Suppressor macrophage treated with lipopolysaccharide for 1 hour (primary cell): ENCODE results near the gene AKR1C2.
"Not testable (repeated sequence)": the region's sequence is repeated elsewhere in the genome, so short reads cannot be mapped to it uniquely, and the experiment has no call there.

Source experiments
- DNase-seq, 3 donors: peaks; one replicate each; pipeline ENCODE4 v3.0.0-alpha.2; 2020 to 2022

AKR1C2 gene

DNA sequence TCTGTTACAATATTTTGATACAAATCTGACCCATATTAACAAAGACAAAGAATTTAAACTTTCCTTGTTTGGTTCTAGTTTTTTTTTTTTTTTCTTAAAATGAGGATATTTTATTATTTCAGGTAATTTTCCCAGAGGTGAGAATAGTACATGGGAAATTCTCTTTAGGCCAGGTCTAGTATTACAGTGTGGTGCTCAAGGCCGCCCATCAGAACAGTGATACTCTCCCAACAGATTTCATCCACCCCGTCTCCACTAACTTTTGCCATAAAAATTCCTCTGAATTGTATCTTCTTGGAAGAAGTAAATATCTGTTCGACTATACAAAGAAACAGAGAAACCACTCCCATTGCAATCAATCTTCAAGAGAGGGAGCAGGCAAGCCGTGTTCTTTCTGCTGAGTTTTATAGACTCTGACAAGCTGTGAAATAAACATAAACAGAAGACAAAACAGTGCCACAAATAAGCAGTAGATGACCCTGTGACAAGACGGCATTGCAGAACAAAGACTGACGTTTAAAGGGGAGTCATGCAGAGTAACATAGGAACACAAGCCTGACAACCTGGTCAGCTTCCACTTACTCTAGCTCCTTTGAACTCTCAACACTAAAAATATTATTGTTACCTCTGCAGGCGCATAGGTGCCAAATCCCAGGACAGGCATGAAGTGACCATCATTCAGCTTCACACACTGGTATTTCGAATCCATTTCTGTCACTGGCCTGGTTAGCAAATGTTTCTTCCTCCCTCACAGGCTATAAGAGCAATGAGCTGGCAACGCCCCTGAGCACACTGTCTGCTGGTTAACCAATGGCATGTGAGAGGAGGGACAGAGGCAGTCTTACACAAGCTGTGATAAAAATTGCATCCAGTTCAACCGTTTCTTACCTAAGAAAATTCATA is at the start of gene AKR1C2:
TSS of gene AKR1C2 (minus strand) at position 731 of the 903 bp plus-strand sequence. CDS start at position 709, 22 bp downstream.
- not testable (repeated sequence) for DNase-seq

DNA sequence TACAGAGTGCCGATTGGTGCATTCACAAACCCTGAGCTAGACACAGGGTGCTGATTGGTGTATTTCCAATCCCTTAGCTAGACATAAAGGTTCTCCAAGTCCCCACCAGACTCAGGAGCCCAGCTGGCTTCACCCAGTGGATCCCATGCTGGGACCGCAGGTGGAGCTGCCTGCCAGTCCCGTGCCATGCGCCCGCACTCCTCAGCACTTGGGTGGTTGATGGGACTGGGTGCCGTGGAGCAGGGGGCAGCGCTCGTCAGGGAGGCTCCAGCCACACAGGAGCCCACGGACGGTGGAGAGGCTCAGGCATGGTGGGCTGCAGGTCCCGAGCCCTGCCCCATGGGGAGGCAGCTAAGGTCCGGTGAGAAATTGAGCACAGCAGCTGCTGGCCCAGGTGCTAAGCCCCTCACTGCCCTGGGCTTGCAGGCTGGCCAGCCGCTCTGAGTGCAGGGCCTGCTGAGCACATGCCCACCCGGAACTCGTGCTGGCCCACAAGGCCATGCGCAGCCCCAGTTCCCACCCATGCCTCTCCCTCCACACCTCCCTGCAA is 49.4 kb upstream of the AKR1C2 start:
- DNase-seq, result not testable (repeated sequence)

DNA sequence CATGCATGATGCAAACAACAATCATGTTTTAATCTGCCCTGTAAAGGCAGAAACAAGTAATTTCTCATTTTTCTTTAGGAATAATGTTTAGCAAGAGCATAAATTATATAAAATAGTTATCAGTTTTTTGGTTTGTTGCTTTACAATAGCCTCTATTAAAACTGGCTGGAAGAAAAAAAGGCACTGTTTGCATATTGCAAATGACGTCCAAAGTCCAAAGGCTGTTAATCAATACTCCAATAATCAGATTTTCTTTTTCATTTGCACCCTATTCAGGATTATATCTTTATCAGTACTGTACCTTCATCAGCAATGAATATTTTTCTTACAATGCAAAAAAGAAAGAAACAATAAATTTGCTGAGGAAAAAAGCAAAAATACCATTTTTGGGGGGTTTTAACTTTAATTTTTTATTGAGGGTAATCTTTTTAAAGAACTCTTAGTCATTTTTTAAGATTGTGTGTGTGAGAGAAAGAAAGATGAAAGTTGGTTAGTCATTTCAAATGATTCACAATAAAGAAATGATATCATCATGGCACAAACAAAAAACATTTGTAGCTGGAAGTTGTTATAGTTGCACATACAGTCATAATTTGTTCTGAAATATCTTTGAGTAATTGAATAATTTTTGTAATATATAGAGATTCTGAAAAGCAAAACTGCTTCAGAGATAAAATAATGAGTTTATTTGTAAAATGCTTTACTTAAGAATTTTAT is 44.4 kb upstream of the AKR1C2 start:
- peak in 1 of 3 donors; percentile 30 for DNase-seq

DNA sequence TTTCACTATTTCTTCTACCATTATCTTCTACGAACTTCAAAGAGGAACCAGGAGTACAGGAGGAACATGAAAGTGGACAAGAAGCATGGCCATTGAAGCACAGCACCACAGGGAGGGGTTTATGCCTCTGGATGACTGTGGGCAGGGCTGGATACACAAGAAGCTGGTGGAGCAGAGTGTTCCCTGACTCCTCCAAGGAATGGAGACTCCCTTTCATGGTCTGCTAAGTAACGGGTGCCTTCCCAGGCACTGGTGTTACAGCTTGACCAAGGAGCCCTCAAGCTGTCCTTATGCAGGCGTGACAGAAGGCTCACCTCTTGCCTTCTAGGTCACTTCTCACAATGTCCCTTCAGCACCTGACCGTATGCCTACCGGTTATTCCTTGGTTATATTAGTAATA is 43.4 kb upstream of the AKR1C2 start:
- not testable (repeated sequence) for DNase-seq

DNA sequence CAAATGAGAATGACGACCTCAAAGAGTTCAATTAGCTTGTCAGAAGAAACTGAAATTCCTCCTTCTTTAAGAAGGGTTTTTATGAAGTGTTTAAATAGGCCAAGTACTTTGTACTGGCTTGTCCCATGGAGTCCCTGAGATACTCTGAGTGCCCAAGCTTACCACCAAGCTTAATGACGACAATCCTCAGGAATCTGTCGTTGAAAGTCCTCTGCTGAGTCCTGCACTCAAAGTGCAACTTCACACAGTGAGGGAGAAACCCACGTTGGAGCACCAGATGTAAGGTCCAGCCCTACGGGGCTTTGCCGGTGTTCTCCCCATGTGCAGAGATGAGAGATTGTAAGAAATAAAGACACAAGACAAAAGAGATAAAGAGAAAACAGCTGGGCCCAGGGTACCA is 42.8 kb upstream of the AKR1C2 start:
- no peak for DNase-seq

DNA sequence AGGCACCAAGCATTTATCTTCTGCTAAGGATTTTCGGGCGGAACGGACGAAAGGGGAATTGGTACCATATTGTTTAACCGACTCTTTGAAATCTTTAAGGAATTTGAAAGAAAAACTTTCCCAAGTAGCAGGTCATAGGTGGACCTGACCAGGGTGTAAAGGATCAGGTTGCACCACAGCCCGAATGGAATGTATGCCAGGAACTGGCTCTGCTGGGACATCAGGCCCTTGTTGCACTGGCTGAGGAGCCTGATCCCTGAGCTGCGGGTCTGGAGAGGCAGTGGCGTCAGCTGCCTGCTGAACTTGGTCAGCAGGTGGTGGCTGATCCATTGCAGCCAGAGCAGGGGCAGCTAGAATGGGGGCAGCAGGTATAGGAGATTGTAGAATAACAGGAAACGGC is 41.4 kb upstream of the AKR1C2 start:
- DNase-seq, result no peak

DNA sequence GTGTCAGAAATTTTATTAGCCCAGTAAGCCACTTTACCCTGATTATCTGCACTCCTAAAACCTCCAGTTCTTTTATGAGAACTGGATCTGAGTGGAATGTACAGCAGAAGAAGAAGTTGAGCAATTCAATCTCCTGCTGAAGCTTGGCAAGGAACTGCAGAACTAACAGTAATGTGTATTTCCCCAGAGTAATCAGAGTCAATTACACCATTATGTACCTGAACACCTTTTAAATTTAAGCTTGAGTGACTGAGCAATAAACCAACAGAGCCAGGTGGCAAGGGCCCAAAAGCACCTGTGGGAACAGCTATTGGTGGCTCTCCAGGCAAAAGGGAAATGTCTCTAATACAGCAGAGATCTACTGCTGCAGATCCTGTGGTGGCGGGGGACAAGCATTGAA is 40.1 kb upstream of the AKR1C2 start:
- DNase-seq, result no peak

DNA sequence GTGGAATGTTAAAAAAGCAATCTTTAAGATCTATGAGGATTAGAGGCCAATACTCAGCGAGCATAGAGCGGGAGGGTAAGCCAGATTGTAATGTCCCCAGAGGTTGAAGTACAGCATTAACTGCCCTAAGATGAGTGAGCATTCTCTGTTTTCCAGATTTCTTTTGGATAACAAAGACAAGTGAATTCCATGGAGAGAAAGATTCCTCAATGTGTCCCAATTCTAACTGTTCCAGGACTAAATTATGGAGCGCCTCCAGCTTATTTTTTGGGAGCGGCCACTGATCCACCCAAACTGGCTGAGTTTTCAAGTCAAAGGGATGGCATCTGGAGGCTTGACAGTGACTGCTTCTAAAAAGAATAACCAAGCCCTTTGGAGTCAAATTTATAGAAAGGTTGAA is 39.3 kb upstream of the AKR1C2 start:
- DNase-seq, result no peak

DNA sequence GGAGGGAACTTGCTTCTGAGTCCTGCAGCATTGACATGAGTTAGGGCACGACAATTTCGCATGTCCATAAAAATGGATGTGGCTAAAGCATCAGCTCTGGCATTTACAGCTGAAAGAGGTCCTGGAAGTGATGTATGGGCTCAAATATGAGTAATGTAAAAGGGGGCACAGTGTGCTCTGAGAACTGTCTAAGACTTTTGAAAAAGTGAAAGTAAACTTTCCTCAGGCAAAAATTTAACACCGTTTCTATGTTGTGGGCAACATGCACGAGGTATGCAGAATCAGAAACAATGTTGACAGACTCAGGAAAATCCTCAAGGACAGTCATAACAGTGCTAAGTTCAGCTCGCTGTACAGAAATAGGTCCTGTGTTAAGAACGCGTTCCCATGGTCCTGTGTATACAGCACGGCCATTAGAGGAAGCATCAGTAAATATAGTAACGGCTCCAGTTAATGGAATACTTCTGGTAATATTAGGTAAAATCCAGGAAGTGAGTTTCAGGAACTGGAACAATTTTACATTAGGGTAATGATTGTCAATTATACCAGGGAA is 37.9 kb upstream of the AKR1C2 start:
- no peak for DNase-seq

DNA sequence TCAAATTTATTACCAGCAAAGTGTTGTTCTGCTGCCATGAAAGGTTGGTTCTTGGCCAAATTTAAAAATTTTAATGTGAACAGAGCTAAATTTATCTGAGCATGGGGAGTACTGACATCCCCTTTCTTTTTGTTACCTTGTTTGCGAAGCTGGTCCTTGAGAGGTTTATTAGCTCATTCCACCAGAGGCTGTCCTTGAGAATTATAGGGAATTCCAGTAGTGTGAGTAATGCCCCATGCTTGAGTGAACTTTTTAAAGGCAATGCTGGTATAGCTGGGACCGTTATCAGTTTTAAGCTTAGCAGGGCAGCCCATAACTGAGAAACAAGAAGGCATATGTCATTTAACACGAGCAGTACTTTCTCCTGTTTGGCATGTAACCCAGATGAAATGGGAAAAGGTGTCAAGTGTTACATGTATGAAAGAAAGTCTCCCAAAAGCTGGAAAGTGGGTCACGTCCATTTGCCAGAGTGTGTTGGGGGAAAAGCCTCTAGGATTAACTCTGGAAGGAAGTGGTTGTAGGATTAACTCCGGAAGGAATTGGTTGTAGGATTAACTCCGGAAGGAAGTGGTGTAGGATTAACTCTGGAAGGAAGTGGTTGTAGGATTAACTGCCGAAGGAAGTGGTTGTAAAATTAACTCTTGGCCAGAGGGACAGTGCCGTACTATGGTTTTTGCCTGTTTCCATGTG is 37.3 kb upstream of the AKR1C2 start:
- DNase-seq, result peak in 1 of 3 donors; percentile 26

DNA sequence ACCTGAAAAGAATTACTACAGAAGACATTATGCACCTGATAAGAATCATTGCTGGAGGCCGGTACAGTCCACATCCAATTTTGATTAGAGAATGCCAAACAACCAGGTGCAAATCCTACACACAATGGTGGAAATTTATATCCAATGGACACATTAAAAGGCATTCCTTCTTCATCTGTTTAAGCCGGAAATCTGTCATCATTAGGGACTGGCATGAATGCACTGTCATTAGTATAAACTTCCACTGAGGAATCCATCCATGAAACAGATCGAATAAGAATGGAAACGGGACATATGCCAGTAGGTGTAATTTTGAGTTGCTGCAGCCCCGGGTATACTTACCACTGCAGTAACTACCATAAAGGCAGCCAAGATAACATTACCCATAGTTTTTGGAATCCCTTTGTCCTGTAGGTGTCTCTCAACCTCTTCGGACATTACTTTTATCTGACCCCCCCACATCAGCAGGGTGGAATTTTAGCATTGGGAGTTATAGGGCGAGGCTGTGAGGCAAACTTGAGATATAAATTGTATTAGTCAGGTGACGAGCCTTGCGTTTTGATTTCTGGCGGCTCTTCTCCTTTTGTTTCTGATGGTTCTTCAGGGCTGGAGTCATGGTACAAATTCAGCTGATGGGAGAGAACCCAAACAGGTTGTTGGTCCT is 36.5 kb upstream of the AKR1C2 start:
- DNase-seq, result no peak

DNA sequence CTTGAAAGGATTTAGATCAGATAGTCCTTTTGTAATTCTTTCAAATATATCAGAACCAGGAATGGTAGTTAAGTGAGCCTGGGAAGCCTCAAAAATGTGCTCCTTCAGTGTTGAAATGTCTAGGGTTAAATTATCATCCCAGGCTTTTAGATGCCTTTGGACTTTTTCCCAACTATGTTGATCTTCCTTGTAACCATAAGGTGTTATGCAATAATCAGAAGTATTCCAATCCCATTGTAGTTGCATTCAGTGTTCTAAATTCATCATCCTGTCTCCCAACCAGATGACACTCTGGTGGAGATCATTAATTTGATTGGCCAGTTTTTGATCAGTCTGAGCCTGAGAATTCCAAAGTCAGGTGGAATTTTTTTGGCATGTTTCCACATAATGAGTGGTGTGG is 35.1 kb upstream of the AKR1C2 start:
- DNase-seq, result no peak

DNA sequence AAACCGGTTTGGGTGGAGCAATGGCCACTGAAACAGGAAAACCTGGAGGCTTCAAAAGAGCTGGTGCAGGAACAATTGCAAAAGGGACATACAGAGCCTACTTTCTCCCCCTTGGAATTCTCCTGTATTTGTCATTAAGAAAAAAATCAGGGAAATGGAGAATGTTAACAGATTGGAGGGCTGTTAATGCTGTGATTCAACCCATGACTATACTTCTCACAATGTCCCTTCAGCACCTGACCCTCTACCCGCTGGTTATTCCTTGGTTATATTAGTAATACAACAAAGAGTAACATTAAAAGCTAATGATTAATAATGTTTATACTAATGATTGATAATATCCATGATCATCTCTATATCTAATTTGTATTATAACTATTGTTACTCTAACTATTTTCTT is 34.4 kb upstream of the AKR1C2 start:
- no peak for DNase-seq

DNA sequence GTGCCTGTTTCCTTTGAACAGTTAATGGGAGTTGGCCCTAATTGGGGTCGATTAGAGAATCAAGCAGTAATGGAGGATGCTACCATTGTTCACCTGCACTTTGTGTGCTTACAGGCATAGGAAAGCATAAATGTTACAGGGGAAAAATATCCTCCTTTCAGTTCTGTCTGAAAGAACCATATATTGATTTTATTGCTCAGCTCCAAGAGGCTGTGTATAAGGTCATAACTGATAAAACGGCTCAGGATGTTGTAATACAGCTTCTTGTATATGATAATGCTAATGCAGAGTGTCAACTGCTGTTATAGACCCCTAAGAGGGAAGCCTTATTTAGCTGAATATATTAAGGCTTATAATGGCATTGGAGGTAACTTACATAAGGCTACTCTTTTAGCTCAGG is 32.9 kb upstream of the AKR1C2 start:
- no peak for DNase-seq

DNA sequence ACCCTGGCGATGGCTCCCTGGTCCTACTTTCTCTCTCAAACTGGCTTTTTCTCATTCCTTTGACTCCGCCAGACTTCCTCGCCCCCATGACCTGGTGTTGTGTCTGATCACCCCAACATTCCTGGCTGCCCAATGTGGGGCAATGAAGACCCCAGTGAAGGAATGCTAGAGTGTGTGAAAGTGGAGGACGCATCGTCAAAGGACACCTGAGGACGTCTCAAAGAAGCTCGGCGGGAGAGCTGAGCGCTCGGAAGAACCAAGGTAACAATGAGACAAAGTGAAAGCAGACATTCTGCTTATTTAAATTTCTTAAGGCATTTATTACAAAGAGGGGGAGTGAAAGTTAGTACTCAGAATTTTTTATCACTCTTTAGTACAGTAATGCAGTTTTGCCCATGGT is 31.7 kb upstream of the AKR1C2 start:
- no peak for DNase-seq

DNA sequence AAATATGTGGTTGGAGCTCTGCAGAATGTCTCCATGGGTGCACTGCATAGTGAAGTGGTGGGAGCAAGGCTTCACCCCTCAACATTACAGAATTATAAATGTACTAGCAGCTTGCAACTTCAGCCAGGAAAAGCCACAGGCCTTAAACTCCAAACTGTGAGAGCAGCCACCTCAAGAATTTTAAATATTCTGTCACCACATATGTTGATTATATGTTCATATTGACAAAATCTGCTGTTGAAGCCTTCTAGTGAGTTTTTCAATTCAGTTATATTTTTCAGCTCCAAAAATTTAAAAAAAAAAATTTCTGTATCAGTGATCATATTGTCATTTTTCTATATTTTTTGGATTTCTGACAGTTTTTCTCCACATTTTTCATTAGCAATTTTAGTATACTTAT is 30.9 kb upstream of the AKR1C2 start:
- no peak for DNase-seq

DNA sequence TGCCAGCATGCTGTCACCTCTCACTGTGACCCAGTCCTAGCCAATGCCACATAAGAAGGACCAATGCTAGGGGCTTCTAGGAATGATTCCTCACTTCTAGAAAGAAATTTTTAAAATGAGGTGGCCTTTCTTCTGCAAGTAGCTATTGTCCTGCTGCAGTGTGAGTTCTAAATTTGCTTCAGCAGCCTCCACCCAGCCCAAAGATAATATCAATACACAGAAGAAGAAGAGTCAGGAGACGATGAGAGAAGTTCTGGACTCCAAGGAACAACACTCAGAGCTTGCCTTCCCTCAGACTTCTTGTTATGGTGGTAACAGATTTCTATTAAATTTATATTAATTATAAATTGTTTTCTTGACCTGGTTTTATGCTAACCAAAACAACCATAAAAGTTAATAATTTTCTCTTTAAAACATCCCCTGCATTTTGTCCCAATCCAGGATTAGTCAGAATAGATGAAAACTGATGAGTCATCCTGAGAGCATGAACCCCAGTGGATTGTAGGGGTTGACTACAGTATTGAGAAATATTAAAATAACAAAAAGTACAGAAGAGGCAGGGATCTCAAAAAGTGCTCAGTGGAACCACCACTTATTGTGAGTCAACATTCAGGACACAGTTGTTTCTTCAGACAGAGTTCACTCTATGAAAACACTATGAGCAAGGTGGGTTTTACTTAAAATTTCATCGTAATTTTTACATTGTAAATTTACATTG is 29.6 kb upstream of the AKR1C2 start:
- DNase-seq, result peak; percentile 20 to 86 (median 55)

DNA sequence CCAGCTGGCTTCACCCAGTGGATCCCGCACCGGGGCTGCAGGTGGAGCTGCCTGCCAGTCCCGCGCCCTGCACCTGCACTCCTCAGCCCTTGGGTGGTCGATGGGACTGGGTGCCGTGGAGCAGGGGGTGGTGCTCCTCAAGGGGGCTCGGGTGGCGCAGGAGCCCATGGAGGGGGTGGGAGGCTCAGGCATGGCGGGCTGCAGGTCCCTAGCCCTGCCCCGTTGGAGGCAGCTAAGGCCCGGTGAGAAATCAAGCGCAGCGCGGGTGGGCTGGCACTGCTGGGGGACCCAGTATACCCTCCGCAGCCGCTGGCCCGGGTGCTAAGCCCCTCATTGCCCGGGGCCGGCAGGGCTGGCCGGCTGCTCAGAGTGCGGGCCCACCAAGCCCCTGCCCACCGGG is 28.8 kb upstream of the AKR1C2 start:
- not testable (repeated sequence) for DNase-seq

DNA sequence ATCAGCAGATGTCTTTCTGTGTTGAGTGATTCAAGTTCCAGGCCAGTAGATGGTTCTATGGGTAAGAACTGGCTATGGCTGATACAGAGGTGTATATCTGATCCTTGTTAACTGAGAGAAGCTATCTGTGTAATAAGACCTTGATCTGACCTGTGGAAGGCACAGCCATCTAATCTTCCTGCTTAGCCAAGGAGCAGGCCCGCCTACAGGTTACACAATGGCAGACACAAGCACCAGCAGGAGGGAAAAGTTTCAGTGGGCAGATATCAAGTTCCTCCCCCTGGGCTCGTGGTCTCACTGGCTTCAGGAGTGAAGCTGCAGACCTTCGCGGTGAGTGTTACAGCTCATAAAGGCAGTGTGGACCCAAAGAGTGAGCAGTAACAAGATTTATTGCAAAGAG is 27.9 kb upstream of the AKR1C2 start:
- peak in 2 of 3 donors; percentile 11 to 18 for DNase-seq

DNA sequence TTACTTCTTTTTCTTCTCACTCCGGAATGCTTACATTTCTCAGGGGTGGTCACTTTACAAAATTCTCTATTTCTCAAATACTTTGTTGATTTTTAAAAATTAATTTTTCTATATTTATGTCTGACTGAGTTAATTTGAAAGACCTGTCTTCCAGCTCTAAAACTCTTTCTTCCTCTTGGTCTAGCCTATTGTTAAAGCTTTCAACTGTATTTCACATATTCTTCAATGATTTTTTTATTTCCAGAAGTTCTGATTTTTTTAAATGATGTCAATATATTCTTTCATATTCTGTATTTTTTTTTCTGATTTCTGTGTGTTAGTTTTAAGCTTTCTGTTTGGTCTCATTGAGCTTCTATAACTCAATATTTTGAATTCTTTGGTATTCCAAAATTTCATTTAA is 27.3 kb upstream of the AKR1C2 start:
- no peak for DNase-seq

DNA sequence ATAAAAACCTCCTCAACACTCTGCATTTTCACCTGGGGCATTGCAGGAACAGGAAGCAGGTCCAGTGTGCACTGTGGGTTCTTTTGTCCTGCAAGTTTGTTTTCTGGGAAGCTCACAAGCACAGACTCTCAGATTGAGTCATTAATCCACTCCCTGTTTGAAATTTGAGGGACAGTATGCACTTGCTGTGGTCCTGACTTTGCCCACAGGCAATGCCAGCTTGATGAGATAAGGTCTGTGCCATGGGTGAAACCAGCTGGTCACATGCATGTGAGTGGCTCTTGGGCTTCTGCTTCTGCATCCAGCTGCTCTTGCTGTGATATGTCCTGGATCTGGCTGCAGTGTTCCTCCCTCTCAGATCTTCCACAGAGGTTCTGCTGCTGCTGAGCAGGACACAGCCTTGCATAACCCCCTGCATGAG is 21.8 kb upstream of the AKR1C2 start:
- peak; percentile 61 to 69 (median 68) for DNase-seq
